GM12891 (cell line): ENCODE results near the gene TAF4B.

Source experiments
- POLR2A ChIP-seq: IDR thresholded peaks from 2 replicates; pipeline ENCODE4 v1.6.1; 2011; ENCODE audit warnings: low read depth, low read length, control low read depth
- POLR2AphosphoS5 ChIP-seq: IDR thresholded peaks from 2 replicates; pipeline ENCODE4 v1.6.1; 2011; ENCODE audit warnings: low read depth, low read length, control low read depth
- SPI1 ChIP-seq: IDR thresholded peaks from 2 replicates; pipeline ENCODE4 v1.6.1; 2011; ENCODE audit warnings: low read depth, low read length, control low read depth

DNA sequence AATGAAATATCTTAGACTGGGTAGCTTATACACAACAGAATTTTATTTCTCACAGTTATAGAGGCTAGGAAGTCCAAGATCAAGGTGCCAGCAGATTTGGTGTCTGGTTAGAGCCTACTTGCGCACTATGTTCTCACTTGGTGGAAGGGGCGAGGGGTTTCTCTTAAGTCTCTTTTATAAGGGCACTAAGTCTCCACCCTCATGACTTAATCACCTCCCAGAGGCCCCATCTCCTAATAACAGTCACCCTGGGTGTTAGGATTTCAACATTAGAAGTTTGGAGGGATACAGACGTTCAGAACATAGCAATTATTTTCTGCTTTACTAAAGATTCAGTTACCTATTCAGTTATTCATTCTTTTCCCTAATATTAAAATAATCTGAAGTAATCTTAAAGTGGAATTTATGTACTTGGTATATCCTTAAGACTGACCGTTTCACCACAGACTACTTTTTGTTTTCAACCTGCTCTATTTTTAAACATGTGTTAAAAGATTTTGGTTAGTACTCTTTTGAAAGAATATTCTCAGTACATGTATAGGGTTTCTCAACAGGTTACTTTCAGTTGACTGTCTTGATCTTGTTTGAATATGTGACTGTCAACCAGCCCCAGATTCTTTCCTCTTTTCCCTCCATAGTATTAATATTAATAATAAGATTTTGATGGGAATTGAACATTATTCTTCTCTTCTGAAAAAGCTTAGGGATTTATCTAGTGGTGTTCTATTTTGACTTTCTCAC, 130.0 kb downstream of the TAF4B start:
- no peak for TF ChIP-seq POLR2AphosphoS5
- no peak for TF ChIP-seq SPI1
- no peak for TF ChIP-seq POLR2A
